GM23248 (cell line): Measurements from ENCODE around the gene ZNF544.

ENCODE experiments used
- EZH2 ChIP-seq: fragments of 200-600 bp; sonication (generic); IDR thresholded peaks from 2 replicates; pipeline ENCODE4 v1.6.1; 2018; ENCODE audit warnings: antibody characterized with exemption, mild to moderate bottlenecking; ENCODE audit not compliant: insufficient read depth, poor library complexity, severe bottlenecking
- EZH2phosphoT487 ChIP-seq: fragments of 200-600 bp; sonication (generic); IDR thresholded peaks from 2 replicates; pipeline ENCODE4 v1.6.1; 2018; ENCODE audit warnings: antibody characterized with exemption, moderate library complexity, mild to moderate bottlenecking, low read depth; ENCODE audit not compliant: insufficient read depth

DNA sequence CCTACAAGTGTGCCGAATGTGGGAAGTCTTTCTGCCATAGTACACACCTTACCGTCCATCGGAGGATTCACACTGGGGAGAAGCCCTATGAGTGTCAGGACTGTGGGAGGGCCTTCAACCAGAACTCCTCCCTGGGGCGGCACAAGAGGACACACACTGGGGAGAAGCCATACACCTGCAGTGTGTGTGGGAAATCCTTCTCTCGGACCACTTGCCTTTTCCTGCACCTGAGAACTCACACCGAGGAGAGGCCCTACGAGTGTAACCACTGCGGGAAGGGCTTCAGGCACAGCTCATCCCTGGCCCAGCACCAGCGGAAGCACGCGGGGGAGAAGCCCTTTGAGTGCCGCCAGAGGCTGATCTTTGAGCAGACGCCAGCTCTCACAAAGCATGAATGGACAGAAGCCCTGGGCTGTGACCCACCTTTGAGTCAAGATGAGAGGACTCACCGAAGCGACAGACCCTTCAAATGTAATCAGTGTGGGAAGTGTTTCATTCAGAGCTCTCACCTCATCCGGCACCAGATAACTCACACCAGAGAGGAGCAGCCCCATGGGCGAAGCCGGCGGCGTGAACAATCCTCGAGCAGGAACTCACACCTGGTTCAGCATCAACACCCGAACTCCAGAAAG is 66.1 kb downstream of the ZNF544 start:
- TF ChIP-seq EZH2 = no peak
- no peak for TF ChIP-seq EZH2phosphoT487
